DLD1 (cell line): ENCODE data around the gene GBA3.

Source experiments
- in situ Hi-C: cut with HindIII; loops from 2 replicates; pipeline ENCODE4 v1.10.0; 2017; ENCODE audit warnings: low sequenced_read_pairs

GBA3 gene

DNA sequence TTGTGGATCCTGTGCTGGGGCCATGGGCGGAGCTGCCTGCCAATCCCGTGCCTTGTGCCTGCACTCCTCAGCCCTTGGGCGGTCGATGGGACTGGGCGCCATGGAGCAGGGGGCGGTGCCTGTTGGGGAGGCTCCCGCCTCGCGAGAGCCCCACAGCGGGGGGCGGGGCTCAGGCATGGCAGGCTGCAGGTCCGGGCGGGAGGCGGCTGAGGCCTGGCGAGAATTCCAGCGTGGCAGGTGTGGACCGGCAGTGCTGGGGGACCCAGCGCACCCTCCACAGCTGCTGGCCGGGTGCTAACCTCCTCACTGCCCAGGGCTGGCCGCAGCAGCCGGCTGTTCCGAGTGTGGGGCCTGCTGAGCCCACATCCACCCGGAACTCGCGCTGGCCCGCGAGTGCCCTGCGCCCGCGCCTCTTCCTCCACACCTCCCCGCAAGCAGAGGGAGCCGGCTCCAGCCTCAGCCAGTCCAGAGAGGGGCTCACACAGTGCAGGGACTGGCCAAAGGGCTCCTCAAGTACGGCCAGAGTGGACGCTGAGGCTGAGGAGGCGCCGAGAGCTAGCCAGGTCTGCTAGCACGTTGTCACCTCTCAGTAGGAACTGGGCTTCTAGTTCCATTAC is 85.9 kb downstream of the GBA3 start:
- in situ Hi-C loops: no loop called here

- in situ Hi-C loops: no loop called here
These were observed 87.6 kb downstream of the GBA3 start for GRCh38 chr4:22780317-22780716.

GRCh38 chr4:22780797-22781196 is 88.1 kb downstream of the GBA3 start:
- in situ Hi-C loops: no loop called here

GRCh38 chr4:22787753-22788375 is 95.1 kb downstream of the GBA3 start:
- in situ Hi-C loops: no loop called here

- in situ Hi-C loops: no loop called here
These were observed 97.9 kb downstream of the GBA3 start for GRCh38 chr4:22790631-22791030.

GRCh38 chr4:22794732-22795131 is 102.0 kb downstream of the GBA3 start:
- in situ Hi-C loops: no loop called here

DNA sequence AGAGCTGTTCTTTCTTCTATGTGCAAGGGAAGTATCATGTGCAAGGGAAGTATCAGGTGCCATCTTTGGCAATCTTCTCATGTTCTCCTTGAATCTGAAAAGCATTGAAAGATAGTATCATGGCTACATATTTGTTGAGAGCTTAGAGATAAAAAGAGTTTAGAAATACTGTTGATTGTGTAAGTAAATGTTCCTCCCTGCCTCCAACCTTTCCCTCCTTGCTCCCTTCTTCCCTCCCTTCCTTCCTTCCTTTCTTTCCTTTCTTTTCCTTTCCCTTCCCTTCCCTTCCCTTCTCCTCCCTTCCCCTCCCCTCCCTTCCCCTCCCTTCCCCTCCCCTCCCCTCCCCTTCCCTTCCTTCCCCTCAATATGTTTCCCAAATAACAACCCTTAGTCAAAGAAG is 108.7 kb downstream of the GBA3 start:
- in situ Hi-C loops: no loop called here

DNA sequence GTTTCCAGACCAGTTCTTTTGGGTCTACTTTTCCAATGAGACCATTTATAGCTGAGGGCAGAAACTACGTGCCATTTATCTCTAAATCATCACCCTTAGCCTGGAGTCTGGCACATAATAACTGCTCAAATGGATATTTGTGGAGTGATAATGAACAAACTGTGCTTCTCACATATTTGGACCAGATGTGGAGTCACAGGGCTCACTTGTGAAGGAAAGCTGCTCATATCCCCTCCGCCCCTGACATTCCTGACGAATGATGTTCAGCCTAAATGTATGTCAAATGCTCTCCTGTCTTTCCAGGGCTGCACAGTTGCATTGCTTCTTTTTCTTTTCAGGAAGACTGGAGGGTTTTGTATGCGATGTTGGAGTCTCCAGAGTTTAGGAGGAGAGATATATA is 110.1 kb downstream of the GBA3 start:
- in situ Hi-C loops: no loop called here

- in situ Hi-C loops: no loop called here
These were observed 110.8 kb downstream of the GBA3 start for GRCh38 chr4:22803512-22803911.

GRCh38 chr4:22814906-22815305 is 122.2 kb downstream of the GBA3 start:
- in situ Hi-C loops: no loop called here

GRCh38 chr4:22824091-22824490 is 131.4 kb downstream of the GBA3 start:
- in situ Hi-C loops: no loop called here

DNA sequence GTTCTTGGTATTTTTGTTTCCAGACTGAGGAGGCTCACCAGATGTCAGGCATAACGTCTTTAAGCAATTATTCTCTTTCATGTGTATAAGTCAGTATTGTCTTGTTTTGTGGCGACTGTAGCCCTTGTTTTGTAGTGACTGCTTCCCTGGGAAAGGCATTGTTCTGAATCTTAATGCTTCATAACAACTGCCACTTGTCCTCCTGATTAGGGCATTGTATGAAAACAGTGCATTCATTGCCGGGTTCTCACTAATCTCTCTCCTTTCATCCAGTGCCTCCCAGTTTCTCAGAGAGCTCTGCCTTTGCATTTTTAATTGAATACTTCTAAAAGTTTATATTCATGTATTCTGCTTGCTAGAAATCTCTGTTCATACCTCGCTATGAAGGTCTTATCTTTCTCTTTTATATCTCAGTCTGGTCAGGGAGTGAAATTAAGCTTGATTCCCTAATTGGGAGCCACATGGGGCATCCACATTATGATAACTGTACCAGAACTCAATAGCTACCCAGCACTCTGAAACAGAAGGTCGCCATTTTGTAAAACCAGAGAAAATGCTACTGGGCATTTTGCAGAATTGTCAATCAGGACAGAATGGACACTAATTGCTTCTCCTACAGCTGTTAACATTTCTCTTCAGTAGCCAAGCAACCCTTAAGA is 149.8 kb downstream of the GBA3 start:
- in situ Hi-C loops: no loop called here

DNA sequence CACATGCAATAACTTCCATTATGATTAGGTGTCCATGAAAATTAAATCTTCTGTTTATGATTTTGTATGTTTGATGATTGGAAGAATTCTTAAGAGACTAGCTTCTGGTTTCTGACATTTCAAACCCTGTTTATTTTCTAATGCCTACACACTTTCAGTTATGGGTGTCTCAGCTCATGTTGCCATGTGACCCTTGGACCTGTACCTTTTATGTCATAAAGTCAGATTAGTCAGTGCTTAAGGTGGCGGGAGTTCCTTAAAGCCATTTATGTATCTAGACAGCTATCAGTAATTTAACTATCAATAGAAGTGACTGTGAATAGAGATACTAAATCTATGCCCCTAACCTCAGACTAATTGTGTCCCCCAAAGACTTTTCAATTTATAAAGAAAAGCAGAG is 155.6 kb downstream of the GBA3 start:
- in situ Hi-C loops: no loop called here

- in situ Hi-C loops: no loop called here
These were observed 157.3 kb downstream of the GBA3 start for GRCh38 chr4:22850055-22850454.

DNA sequence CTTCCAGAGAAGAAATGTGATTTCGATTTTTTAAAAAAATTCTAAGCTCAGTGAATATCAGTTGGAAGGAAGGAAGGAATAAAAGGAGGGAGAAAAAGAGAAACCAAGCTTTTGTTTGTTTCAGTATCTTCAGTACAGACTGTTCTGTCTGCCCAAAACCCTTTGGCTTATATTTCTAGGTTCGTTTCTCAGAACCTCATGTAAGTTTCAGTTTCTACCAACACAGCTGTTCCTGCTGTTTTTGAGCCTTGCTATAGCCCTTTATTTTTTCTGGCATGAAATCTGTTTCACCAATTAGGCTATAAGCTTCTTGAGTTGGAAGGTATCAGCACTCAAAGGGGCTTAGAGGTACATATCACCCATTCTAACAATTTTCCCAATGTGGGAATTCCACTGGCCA is 157.9 kb downstream of the GBA3 start:
- in situ Hi-C loops: no loop called here

DNA sequence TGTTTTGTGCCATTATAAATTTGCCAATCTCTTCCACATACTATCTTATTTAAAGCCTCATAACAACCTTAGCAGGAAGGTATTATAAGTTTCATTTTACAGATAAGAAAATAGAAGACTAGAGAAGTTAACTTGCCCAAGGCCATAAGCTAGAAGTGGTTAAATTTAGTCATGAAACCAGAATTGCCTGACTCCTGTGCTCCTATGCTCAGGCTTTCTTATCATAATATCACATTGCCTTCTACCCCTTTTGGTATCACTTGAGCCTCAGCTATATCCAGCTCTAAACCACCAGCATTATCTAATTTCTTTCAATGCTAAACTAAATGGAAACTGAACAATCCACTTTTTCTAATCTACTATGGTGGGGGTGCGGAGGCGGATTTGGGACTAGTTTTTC is 164.7 kb downstream of the GBA3 start:
- in situ Hi-C loops: no loop called here

GRCh38 chr4:22859318-22859717 is 166.6 kb downstream of the GBA3 start:
- in situ Hi-C loops: no loop called here
